ENCODE results near the gene TP53I13. TPM values are rescaled to one million over a fixed set of nuclear protein-coding genes. Genes with fewer than 3 reads are reported as not detected.

The TP53I13 gene
- total RNA-seq, 1 donor from 2014 or later = 37.2 TPM

GRCh38 chr17:29595107-29595942 is 26.8 kb downstream of the TP53I13 start:
- DNase-seq = no peak
- H3K36me3 ChIP-seq = no peaks in the 10 kb centered on the region
- TF ChIP-seq, protein P1, sequence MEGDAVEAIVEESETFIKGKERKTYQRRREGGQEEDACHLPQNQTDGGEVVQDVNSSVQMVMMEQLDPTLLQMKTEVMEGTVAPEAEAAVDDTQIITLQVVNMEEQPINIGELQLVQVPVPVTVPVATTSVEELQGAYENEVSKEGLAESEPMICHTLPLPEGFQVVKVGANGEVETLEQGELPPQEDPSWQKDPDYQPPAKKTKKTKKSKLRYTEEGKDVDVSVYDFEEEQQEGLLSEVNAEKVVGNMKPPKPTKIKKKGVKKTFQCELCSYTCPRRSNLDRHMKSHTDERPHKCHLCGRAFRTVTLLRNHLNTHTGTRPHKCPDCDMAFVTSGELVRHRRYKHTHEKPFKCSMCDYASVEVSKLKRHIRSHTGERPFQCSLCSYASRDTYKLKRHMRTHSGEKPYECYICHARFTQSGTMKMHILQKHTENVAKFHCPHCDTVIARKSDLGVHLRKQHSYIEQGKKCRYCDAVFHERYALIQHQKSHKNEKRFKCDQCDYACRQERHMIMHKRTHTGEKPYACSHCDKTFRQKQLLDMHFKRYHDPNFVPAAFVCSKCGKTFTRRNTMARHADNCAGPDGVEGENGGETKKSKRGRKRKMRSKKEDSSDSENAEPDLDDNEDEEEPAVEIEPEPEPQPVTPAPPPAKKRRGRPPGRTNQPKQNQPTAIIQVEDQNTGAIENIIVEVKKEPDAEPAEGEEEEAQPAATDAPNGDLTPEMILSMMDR (IDR thresholded peaks at IDR 0.05; ENCODE audit: borderline replicate concordance) = no peak
- no peaks in the 10 kb centered on the region for H3K9me3 ChIP-seq (replicated peaks)
- H3K4me3 ChIP-seq = no peak overlapping the region
- intact Hi-C loops (cut with micrococcal nuclease) = no loop called here
- no peaks in the 10 kb centered on the region for H3K27me3 ChIP-seq (ENCODE audit: low read depth)
- no peak overlapping the region for H3K27ac ChIP-seq (replicated peaks)
- peaks cover 64% of the 10 kb centered on the region for H3K4me1 ChIP-seq

DNA sequence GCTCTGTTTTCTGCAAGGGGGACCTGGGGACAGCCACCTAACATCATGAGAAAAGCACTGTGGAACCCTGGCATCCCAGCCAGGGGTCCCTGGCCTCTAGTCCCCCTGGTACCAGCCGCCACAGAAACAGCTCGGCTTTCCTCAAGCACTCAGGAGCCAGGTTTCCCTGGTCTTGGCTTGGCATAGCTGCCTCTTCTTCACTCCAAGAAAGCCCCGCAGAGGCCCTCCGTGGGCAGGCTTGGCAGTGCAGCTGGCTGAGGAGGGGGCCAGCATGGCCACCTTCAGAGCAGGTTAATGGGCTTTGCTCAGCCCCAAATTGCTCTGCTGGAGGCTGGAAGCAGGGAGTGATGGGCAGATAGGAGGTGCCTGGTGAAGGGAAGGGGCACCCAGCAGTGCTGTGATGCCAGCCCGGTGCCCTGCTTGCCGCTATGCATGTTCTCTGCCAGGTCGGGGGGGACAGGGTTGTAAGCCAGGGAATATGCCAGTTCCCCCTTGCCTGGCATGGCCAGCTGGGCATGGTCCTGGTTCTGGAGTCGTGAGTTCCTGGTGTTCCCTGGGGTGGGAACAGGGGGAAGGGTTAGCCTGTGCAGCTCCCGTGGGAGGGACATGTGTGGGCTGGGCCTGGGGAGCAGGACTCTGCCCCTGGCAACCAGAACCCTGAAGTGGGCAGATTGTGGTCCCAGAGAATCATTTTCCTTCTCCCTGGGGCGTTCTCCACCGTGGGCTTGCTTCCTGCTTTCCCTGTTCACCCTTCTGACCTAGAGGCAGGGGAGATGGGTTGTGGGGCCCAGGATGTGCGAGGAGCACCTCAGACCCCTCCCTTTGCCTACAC is 27.7 kb downstream of the TP53I13 start:
- intact Hi-C loops (cut with micrococcal nuclease) = no loop called here
- TF ChIP-seq, protein P1 (IDR thresholded peaks at IDR 0.05; ENCODE audit: borderline replicate concordance) = no peak
- DNase-seq = no peak
- Histone ChIP-seq H3K4me3 (no peak overlapping the region), H3K4me1 (peaks cover 56% of the 10 kb centered on the region), H3K36me3 (no peaks in the 10 kb centered on the region), H3K9me3 (replicated peaks) (no peaks in the 10 kb centered on the region), H3K27me3 (ENCODE audit: low read depth) (no peaks in the 10 kb centered on the region), H3K27ac (replicated peaks) (peak overlapping the region; percentile 25)

DNA sequence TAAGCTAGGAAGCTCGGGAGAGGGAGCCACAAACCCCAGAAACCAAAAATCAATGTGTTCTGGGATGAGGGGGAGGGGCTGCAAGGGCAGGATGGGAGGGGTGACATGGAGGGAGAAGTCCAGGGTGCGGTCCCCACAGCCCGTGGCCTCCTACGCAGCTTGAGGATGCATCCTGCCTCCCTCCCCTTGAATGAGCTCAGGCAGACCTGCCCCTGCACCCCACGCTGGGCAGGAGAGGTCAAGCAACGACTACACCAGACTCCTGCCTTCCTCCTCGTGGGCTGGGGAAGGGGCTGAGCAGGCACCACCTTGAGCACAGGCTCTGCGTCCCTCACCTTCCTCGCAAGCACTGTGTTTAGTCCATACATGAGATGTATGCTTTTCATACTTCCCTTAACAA is 28.3 kb downstream of the TP53I13 start:
- no peaks in the 10 kb centered on the region for H3K27me3 ChIP-seq (ENCODE audit: low read depth)
- DNase-seq = no peak
- peak overlapping the region; percentile 25 for H3K27ac ChIP-seq (replicated peaks)
- H3K4me1 ChIP-seq = peaks cover 49% of the 10 kb centered on the region
- H3K4me3 ChIP-seq = no peak overlapping the region
- no peaks in the 10 kb centered on the region for H3K36me3 ChIP-seq
- H3K9me3 ChIP-seq (replicated peaks) = no peaks in the 10 kb centered on the region
- TF ChIP-seq, protein P1 (IDR thresholded peaks at IDR 0.05; ENCODE audit: borderline replicate concordance) = no peak
- intact Hi-C loops (cut with micrococcal nuclease) = no loop called here

DNA sequence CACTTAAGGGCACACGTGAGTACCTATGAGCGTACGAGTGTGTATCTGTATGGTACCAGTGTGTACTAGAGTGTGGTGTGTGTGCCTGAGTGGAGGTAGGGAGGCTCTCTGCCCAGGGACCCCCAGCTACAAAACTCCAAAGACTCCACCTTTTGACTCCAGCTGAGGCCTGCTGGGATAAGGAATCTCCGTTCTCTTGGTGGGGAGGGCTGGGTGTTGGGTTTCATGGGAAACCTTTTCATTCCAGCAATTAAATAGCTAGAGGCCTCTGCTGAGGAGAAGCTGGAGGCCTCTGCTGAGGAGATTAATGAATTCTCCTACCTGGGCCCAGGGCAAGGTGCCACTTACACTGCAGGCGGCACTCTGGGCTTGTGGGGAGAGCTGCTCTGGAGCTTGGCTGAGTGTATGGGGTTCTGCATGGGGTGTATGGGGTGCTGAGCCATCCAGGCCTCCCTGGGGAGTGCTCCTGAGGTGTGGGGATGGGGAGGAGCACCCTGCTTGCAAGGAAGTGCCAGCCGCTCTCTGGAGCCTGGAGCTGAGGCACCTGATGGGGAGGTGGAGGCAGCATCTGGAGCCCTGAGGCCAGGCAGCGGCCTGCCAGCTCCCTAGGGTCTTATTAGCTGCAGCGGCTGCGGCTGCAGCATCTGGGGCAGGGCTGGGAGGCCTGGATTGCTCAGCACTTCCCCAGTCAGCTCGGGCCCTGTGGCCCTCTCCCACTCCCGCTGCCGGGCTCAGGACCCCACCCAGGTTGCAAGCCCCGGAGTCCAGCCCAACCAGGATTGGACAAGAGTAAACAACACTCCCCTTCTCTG is 29.1 kb downstream of the TP53I13 start:
- H3K4me3 ChIP-seq = no peak overlapping the region
- no peaks in the 10 kb centered on the region for H3K9me3 ChIP-seq (replicated peaks)
- DNase-seq = no peak
- H3K36me3 ChIP-seq = no peaks in the 10 kb centered on the region
- H3K4me1 ChIP-seq = peaks cover 42% of the 10 kb centered on the region
- TF ChIP-seq, protein P1 (IDR thresholded peaks at IDR 0.05; ENCODE audit: borderline replicate concordance) = no peak
- intact Hi-C loops (cut with micrococcal nuclease) = no loop called here
- H3K27ac ChIP-seq (replicated peaks) = peak overlapping the region; percentile 25
- no peaks in the 10 kb centered on the region for H3K27me3 ChIP-seq (ENCODE audit: low read depth)

DNA sequence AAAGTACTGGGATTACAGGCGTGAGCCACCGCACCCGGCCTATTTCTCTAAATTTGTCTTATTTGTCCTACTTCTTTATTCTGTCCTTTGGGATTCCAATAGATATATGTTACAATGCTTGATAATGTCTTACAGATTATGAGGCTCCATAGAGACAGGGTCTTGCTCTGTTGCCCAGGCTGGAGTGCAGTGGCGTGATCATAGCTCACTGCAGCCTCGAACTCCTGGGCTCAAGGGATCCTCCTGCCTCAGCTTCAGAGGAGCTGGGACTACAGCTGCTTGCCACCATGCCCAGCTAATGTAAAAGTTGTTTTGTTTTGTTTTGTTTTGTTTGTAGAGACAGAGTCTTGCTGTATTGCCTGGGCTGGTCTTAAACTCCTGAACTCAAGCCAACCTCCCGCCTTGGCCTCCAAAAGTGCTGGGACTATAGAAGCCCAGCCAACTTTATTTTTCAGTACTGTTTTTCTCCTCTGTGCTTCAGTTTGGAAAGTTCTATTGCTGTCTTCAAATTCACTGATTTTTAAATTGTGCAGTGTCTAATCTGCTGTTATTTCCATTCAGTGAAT is 34.7 kb downstream of the TP53I13 start:
- Histone ChIP-seq H3K4me3 (no peak overlapping the region), H3K4me1 (no peaks in the 10 kb centered on the region), H3K27me3 (ENCODE audit: low read depth) (no peaks in the 10 kb centered on the region), H3K9me3 (replicated peaks) (no peaks in the 10 kb centered on the region), H3K36me3 (no peaks in the 10 kb centered on the region), H3K27ac (replicated peaks) (no peak overlapping the region)
- intact Hi-C loops (cut with micrococcal nuclease) = no loop called here
- DNase-seq = peak; percentile 16
- TF ChIP-seq, protein P1 (IDR thresholded peaks at IDR 0.05; ENCODE audit: borderline replicate concordance) = no peak

Measured in left ventricle myocardium inferior (tissue), 1 donor.